ENCODE measurements around the gene MAPK6.
"Not testable (repeated sequence)": the region's sequence is repeated elsewhere in the genome, so short reads cannot be mapped to it uniquely, and the experiment has no call there.

DNA sequence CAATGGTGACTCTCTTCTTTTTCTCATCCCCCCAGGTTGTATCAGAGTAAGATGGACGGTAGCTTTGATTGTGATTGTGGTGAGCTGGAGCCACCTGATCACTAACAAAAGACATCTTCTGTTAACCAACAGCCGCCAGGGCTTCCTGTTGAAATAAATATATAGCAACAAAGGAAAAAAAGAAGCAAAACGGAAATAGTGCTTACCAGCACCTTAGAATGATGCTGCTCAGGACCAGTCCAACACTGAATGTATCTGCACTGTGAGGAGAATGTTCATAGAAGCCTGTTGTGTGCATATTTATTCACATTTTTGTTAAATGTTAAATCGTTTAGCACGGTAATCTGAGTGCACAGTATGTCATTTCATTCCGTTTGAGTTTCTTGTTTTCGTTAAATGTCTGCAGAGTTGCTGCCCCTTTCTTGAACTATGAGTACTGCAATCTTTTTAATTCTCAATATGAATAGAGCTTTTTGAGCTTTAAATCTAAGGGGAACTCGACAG lies 26.8 kb downstream of the MAPK6 start:
- TF ChIP-seq, protein P1, sequence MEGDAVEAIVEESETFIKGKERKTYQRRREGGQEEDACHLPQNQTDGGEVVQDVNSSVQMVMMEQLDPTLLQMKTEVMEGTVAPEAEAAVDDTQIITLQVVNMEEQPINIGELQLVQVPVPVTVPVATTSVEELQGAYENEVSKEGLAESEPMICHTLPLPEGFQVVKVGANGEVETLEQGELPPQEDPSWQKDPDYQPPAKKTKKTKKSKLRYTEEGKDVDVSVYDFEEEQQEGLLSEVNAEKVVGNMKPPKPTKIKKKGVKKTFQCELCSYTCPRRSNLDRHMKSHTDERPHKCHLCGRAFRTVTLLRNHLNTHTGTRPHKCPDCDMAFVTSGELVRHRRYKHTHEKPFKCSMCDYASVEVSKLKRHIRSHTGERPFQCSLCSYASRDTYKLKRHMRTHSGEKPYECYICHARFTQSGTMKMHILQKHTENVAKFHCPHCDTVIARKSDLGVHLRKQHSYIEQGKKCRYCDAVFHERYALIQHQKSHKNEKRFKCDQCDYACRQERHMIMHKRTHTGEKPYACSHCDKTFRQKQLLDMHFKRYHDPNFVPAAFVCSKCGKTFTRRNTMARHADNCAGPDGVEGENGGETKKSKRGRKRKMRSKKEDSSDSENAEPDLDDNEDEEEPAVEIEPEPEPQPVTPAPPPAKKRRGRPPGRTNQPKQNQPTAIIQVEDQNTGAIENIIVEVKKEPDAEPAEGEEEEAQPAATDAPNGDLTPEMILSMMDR (IDR thresholded peaks at IDR 0.05; ENCODE audit: low read depth, low read length): not testable (repeated sequence)
- TF ChIP-seq EZH2phosphoT487 (IDR thresholded peaks at IDR 0.05; ENCODE audit: low read depth): not testable (repeated sequence)

Data from OCI-LY3 (cell line).